GM12865 (cell line): ENCODE results near the gene SLC6A13.
"Not testable (repeated sequence)": the region's sequence is repeated elsewhere in the genome, so short reads cannot be mapped to it uniquely, and the experiment has no call there.

ENCODE experiments used
- DNase-seq: peaks from one replicate; pipeline ENCODE4 v3.0.0; 2010; ENCODE audit warnings: low read depth
- H3K4me3 ChIP-seq: 2 replicates; pipeline ENCODE4 v1.5.1; 2011; ENCODE audit warnings: mild to moderate bottlenecking, low read depth, low read length, control low read depth
- TF ChIP-seq, protein P1 (sequence below): IDR thresholded peaks from 2 replicates; pipeline ENCODE4 v1.5.1; 2011; ENCODE audit warnings: low read length, control low read depth, low read depth, inconsistent platforms; ENCODE audit not compliant: insufficient read depth; ENCODE audit errors: missing control alignments

SLC6A13 gene

DNA sequence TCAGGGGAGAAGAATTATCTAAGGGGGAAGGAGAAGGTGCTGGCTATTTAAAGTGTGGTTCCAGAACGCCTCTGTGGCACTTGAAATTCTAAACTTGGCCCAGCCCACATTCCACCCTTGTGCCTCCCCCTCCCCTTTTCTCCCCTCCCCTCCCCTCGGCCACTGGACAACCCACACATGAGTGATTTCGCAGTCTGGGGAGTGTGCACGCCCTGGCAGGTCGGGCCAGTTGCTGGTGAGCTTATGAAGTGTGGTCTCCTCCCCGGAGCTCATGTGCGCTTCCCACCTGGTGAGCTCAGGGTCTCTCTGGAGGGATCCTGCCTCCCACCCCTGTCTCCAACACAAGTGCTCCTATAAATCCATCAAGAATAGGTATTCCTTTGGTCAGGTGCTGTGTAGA lies at the start of gene SLC6A13:
Gene SLC6A13 (minus strand): TSS at position 20 of the 400 bp plus-strand sequence. CDS start 2,784 bp downstream, outside the sequence.
- TF ChIP-seq, protein P1, sequence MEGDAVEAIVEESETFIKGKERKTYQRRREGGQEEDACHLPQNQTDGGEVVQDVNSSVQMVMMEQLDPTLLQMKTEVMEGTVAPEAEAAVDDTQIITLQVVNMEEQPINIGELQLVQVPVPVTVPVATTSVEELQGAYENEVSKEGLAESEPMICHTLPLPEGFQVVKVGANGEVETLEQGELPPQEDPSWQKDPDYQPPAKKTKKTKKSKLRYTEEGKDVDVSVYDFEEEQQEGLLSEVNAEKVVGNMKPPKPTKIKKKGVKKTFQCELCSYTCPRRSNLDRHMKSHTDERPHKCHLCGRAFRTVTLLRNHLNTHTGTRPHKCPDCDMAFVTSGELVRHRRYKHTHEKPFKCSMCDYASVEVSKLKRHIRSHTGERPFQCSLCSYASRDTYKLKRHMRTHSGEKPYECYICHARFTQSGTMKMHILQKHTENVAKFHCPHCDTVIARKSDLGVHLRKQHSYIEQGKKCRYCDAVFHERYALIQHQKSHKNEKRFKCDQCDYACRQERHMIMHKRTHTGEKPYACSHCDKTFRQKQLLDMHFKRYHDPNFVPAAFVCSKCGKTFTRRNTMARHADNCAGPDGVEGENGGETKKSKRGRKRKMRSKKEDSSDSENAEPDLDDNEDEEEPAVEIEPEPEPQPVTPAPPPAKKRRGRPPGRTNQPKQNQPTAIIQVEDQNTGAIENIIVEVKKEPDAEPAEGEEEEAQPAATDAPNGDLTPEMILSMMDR = no peak
- no peak for DNase-seq
- H3K4me3 ChIP-seq = no peak within 1 kb of the TSS

DNA sequence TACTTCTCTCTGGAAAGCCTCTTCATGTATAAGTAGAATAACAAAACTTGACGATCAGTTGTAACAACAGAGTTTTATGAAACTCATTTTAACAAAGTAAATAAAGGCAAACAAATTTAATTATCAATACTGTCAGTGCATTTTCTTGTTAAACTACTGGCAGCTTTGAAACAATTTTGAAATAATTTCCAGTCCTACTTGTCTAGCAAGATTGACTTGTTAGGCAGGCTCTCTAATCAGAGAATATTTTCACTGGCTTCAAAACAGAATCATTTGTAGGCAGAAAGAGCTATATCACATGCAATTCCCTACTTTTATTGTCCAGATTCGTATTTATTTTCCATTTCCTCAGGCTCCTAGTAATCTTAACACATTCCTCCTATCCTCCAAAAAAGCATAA lies 45.9 kb upstream of the SLC6A13 start:
- no peak for DNase-seq
- TF ChIP-seq, protein P1 = no peak
- no peak overlapping the region for H3K4me3 ChIP-seq

DNA sequence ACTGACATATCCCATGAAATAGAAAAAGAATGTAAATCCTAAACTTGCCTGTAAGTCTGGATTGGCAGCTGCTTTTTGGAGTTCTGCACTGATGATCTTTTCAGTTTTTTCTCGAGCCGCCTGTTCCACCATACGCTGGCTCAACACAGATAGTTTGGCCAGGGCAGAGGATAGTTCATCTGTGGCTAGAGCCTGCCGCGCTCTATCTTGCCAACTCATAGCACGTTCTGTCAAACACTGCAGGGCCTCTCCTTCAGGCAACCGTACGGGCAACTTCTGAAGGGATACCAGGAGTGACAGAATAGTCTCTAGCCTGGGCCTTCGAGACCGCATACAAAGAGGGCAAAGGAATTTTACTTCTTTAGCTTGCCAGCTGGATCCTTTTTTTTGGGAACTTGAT lies 44.8 kb upstream of the SLC6A13 start:
- TF ChIP-seq, protein P1 = no peak
- H3K4me3 ChIP-seq = no peak overlapping the region
- DNase-seq = no peak

DNA sequence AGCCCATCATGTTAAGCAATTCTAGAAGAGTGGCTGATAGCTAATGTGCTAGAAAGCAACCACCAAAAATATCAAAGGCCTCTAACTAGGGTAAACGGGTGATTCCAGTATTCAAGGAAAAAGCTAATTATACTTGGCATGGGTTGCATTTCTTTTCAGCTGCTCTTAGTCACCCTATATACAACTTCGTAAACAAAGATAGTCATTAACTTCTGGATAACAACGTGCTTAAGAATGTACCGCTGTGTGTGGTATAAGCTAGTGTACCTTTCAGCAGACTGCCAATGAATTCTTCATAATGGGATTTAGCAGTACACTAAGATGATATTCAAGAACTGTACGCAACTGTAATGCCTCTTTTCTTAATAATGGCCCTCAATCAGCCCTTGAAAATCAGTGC lies 42.2 kb upstream of the SLC6A13 start:
- no peak overlapping the region for H3K4me3 ChIP-seq
- TF ChIP-seq, protein P1 = no peak
- no peak for DNase-seq

DNA sequence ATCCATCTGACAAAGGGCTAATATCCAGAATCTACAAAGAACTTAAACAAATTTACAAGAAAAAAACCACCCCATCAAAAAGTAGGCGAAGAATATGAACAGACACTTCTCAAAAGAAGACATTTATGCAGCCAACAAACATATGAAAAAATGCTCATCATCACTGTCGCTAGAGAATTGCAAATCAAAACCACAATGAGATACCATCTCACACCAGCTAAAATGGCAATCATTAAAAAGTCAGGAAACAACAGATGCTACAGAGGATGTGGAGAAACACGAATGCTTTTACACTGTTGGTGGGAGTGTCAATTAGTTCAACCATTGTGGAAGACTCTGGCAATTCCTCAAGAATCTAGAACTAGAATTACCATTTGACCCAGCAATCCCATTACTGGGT lies 40.1 kb upstream of the SLC6A13 start:
- H3K4me3 ChIP-seq, DNase-seq: not testable (repeated sequence)

DNA sequence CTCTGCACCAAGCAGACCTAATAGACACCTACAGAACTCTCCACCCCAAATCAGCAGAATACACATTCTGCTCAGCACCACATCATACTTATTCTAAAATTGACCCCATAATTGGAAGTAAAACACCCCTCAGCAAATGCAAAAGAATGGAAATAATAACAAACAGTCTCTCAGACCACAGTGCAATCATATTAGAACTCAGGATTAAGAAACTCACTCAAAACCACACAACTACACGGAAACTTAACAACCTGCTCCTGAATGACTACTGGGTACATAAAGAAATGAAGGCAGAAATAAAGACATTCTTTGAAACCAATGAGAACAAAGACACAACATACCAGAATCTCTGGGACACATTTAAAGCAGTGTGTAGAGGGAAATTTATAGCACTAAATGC lies 37.5 kb upstream of the SLC6A13 start:
- DNase-seq, H3K4me3 ChIP-seq: not testable (repeated sequence)

DNA sequence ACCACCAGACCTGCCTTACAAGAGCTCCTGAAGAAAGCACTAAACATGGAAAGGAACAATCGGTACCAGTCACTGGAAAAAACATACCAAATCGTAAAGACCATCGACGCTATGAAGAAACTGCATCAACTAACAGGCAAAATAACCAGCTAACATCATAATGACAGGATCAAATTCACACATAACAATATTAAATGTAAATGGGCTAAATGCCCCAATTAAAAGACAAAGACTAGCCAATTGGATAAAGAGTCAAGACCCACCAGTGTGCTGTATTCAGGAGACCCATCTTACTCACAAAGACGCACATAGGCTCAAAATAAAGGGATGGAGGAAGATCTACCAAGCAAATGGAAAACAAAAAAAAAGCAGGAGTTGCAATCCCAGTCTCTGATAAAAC lies 36.9 kb upstream of the SLC6A13 start:
- not testable (repeated sequence) for H3K4me3 ChIP-seq, DNase-seq

DNA sequence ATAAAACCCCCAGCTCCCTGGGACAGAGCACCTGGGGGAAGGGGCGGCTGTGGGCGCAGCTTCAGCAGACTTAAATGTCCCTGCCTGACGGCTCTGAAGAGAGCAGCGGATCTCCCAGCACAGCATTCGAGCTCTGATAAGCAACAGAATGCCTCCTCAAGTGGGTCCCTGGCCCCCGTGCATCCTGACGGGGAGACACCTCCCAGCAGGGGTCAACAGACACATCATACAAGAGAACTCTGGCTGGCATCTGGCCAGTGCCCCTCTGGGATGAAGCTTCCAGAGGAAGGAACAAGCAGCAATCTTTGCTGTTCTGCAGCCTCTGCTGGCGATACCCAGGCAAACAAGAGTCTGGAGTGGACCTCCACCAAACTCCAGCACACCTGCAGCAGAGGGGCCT lies 35.4 kb upstream of the SLC6A13 start:
- not testable (repeated sequence) for H3K4me3 ChIP-seq, DNase-seq

DNA sequence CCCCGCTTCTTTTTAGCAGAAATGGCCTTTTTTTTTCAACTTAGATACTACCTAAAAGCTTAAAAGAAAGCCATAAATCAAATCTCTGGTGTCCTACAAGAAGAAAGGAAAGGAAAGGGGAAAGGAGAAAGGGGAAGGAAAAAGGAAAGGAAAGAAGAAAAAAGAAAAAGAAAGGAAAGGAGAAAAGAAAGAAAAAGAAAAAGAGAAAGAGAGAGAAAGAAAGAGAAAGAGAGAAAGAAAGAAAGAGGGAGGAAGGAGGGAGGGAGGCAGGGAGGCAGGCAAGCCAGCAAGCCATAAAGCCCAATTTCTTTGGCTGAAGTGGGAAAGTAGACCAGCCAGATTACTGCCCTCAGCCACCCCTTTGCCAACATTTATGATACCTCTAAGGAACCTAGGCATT lies 32.5 kb upstream of the SLC6A13 start:
- no peak overlapping the region for H3K4me3 ChIP-seq
- no peak for DNase-seq
- TF ChIP-seq, protein P1 = no peak
